Epidermal melanocyte (primary cell): Measurements from ENCODE around the gene CCDC8.
"Not testable (repeated sequence)": the region's sequence is repeated elsewhere in the genome, so short reads cannot be mapped to it uniquely, and the experiment has no call there.

Experiments
- DNase-seq: peaks from one replicate; pipeline ENCODE4 v3.0.0; 2011; ENCODE audit warnings: low spot score; ENCODE audit not compliant: insufficient read length

CCDC8 gene

GRCh38 chr19:46404753-46405468 lies 8.5 kb downstream of the CCDC8 start:
- DNase-seq, result no peak

- DNase-seq, result peak; percentile 83
Measured at GRCh38 chr19:46404055-46404752, 9.2 kb downstream of the CCDC8 start.

- DNase-seq, result no peak
Measured at GRCh38 chr19:46402725-46403124, 10.6 kb downstream of the CCDC8 start.

- not testable (repeated sequence) for DNase-seq
Measured at GRCh38 chr19:46397801-46398479, 15.4 kb downstream of the CCDC8 start.

GRCh38 chr19:46394402-46394797 lies 19.0 kb downstream of the CCDC8 start:
- DNase-seq, result no peak

- no peak for DNase-seq
Measured at GRCh38 chr19:46393456-46394401, 19.6 kb downstream of the CCDC8 start.

- no peak for DNase-seq
Measured at GRCh38 chr19:46392837-46393236, 20.5 kb downstream of the CCDC8 start.

- DNase-seq, result peak; percentile 27
Measured at GRCh38 chr19:46392252-46392801, 21.0 kb downstream of the CCDC8 start.

GRCh38 chr19:46391296-46392251 lies 21.8 kb downstream of the CCDC8 start:
- DNase-seq, result no peak

- DNase-seq, result no peak
Measured at GRCh38 chr19:46390866-46391265, 22.5 kb downstream of the CCDC8 start.

GRCh38 chr19:46390121-46390858 lies 23.1 kb downstream of the CCDC8 start:
- DNase-seq, result no peak

GRCh38 chr19:46388311-46389095 lies 24.9 kb downstream of the CCDC8 start:
- no peak for DNase-seq

GRCh38 chr19:46387713-46388130 lies 25.6 kb downstream of the CCDC8 start:
- no peak for DNase-seq

- DNase-seq, result no peak
Measured at GRCh38 chr19:46386996-46387712, 26.2 kb downstream of the CCDC8 start.

- no peak for DNase-seq
Measured at GRCh38 chr19:46386151-46386550, 27.2 kb downstream of the CCDC8 start.

- DNase-seq, result no peak
Measured at GRCh38 chr19:46385636-46386035, 27.7 kb downstream of the CCDC8 start.

- DNase-seq, result no peak
Measured at GRCh38 chr19:46384396-46384795, 29.0 kb downstream of the CCDC8 start.

- no peak for DNase-seq
Measured at GRCh38 chr19:46383846-46384245, 29.5 kb downstream of the CCDC8 start.
